OCI-LY1 (cell line): ENCODE measurements around the gene SERPINE1.

Source experiments
- EZH2 ChIP-seq: fragments of 200-600 bp; sonication (generic), shearing (Covaris generic); IDR thresholded peaks from 2 replicates; pipeline ENCODE4 v1.8.0; 2017; ENCODE audit warnings: borderline replicate concordance, mixed run types, mild to moderate bottlenecking, antibody characterized with exemption, low read length, moderate library complexity, mixed read lengths
- TF ChIP-seq, protein P1 (sequence below): fragments of 200-600 bp; sonication (generic), shearing (Covaris generic); IDR thresholded peaks from 2 replicates; pipeline ENCODE4 v1.5.1; 2017; ENCODE audit warnings: mild to moderate bottlenecking, antibody characterized with exemption, low read length, moderate library complexity, mixed read lengths

DNA sequence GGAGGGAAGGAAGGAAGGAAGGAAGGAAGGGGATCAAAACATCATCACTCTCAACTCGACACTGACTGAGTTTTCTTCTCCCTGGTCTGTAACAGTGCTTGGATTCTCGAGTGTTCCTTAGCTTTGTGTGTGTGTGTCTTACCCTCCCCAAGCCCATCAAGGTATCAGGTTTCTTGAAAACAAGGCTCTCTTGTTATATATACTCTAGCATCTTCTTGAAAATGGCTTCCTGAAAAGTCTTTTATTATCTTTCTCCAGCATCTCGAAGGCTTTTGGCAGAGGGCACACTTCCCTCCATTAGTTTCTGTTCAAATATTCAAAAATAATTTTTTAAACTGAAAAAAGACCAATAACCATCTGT lies 13.4 kb downstream of the SERPINE1 start:
- TF ChIP-seq, protein P1, sequence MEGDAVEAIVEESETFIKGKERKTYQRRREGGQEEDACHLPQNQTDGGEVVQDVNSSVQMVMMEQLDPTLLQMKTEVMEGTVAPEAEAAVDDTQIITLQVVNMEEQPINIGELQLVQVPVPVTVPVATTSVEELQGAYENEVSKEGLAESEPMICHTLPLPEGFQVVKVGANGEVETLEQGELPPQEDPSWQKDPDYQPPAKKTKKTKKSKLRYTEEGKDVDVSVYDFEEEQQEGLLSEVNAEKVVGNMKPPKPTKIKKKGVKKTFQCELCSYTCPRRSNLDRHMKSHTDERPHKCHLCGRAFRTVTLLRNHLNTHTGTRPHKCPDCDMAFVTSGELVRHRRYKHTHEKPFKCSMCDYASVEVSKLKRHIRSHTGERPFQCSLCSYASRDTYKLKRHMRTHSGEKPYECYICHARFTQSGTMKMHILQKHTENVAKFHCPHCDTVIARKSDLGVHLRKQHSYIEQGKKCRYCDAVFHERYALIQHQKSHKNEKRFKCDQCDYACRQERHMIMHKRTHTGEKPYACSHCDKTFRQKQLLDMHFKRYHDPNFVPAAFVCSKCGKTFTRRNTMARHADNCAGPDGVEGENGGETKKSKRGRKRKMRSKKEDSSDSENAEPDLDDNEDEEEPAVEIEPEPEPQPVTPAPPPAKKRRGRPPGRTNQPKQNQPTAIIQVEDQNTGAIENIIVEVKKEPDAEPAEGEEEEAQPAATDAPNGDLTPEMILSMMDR: no peak
- TF ChIP-seq EZH2: no peak
